Calu3 (cell line): ENCODE data around the gene ABHD4. TPM values are rescaled to one million over a fixed set of nuclear protein-coding genes. Genes with fewer than 3 reads are reported as not detected.

Experiments
- BruUV-seq: library from RNA; stranded (reverse); fragments of 400-500 nt; replicated peaks from 2 replicates; lab custom pipeline; 2021; lab: Mats Ljungman, UMichigan
- CTCF ChIA-PET: fragments of 300-600 bp; sonication (Branson Sonifier 250); formaldehyde crosslinking; loops from one replicate; lab custom pipeline; 2022; ENCODE audit warnings: antibody characterized with exemption; lab: Charles Lee
- DNase-seq: peaks from one replicate; pipeline ENCODE4 v3.0.0; 2022
- H3K27ac Mint-ChIP-seq: one replicate; pipeline ENCODE4 v1.8.0; 2022; ENCODE audit warnings: mixed read lengths; ENCODE audit not compliant: unreplicated experiment
- H3K27me3 Mint-ChIP-seq: one replicate; pipeline ENCODE4 v1.8.0; 2022; ENCODE audit warnings: mixed read lengths; ENCODE audit not compliant: unreplicated experiment
- H3K36me3 Mint-ChIP-seq: one replicate; pipeline ENCODE4 v1.8.0; 2022; ENCODE audit warnings: mild to moderate bottlenecking, moderate library complexity, mixed read lengths; ENCODE audit not compliant: insufficient read depth, unreplicated experiment
- H3K4me1 Mint-ChIP-seq: one replicate; pipeline ENCODE4 v1.8.0; 2022; ENCODE audit warnings: mild to moderate bottlenecking, low read depth, mixed read lengths; ENCODE audit not compliant: unreplicated experiment
- H3K4me3 Mint-ChIP-seq: one replicate; pipeline ENCODE4 v1.8.0; 2022; ENCODE audit warnings: mild to moderate bottlenecking, low read depth, moderate library complexity, mixed read lengths; ENCODE audit not compliant: unreplicated experiment
- H3K9me3 Mint-ChIP-seq: one replicate; pipeline ENCODE4 v1.8.0; 2022; ENCODE audit warnings: low read depth, mixed read lengths; ENCODE audit not compliant: unreplicated experiment
- intact Hi-C: fragments of 100-400 bp; cut with micrococcal nuclease; formaldehyde crosslinking; loops from one replicate; pipeline ENCODE4 v1.10.0; 2022; ENCODE audit not compliant: unreplicated experiment
- total RNA-seq: library from RNA; stranded (reverse); gene quantifications from 2 replicates; pipeline ENCODE4 v1.2.3, GENCODE V29; 2022
- TF ChIP-seq, protein P1 (sequence below): fragments of 200-600 bp; IDR thresholded peaks from one replicate; pipeline ENCODE4 v1.8.0; 2022; ENCODE audit warnings: antibody characterized with exemption; ENCODE audit not compliant: unreplicated experiment

The ABHD4 gene
- total RNA-seq, 1 experiment from 2014 or later = 11.2 TPM

DNA sequence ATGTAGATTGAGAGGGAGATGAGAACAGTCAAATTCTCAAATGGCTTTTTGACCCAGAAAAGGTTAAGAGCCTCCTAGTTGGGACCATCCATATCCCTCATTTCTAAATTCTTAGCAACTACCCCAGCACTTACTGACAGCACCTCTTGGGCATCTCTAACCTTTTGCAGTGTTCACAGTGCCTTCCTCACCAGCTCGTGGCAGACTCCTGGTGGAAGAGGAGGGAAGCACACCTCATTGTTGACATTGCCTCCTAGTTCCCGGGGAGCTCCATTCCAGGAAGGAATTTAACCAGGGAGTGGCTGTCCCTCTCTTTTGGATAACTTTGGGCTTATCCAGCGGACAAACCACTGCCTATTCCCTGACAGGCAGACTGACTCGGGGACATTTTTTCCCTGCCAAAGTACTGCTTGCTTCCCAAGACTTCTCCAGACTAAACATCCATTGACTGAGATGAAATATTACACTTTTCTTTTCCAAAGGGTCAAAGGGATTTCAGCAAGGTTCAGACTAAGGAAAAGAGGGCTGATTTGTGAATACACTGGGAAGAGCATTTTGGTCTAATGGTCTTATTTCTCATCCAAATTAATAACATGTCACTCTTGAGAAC, 55.0 kb downstream of the ABHD4 start:
- intact Hi-C loops = loop anchor here (1.0 to 5.0 kb wide), 2 partner anchors 83 to 96 kb away; no protein-coding TSS in a partner anchor
- peaks cover 27% of the 10 kb centered on the region for H3K4me1 Mint-ChIP-seq
- no TSS peak for BruUV-seq
- peak; percentile 80 for DNase-seq
- TF ChIP-seq, protein P1, sequence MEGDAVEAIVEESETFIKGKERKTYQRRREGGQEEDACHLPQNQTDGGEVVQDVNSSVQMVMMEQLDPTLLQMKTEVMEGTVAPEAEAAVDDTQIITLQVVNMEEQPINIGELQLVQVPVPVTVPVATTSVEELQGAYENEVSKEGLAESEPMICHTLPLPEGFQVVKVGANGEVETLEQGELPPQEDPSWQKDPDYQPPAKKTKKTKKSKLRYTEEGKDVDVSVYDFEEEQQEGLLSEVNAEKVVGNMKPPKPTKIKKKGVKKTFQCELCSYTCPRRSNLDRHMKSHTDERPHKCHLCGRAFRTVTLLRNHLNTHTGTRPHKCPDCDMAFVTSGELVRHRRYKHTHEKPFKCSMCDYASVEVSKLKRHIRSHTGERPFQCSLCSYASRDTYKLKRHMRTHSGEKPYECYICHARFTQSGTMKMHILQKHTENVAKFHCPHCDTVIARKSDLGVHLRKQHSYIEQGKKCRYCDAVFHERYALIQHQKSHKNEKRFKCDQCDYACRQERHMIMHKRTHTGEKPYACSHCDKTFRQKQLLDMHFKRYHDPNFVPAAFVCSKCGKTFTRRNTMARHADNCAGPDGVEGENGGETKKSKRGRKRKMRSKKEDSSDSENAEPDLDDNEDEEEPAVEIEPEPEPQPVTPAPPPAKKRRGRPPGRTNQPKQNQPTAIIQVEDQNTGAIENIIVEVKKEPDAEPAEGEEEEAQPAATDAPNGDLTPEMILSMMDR = peak; percentile 67
- no peak overlapping the region for H3K4me3 Mint-ChIP-seq
- no peaks in the 10 kb centered on the region for H3K9me3 Mint-ChIP-seq
- no peaks in the 10 kb centered on the region for H3K27me3 Mint-ChIP-seq
- H3K36me3 Mint-ChIP-seq = no peaks in the 10 kb centered on the region
- CTCF ChIA-PET = interaction anchor here (0.6 to 2.3 kb wide), 18 partner anchors 9 to 272 kb away, joined by 3 to 32 read pairs (median 3); partner anchors contain the start of genes ABHD4, DAD1, OR6J1 and OXA1L
- no peak overlapping the region for H3K27ac Mint-ChIP-seq

DNA sequence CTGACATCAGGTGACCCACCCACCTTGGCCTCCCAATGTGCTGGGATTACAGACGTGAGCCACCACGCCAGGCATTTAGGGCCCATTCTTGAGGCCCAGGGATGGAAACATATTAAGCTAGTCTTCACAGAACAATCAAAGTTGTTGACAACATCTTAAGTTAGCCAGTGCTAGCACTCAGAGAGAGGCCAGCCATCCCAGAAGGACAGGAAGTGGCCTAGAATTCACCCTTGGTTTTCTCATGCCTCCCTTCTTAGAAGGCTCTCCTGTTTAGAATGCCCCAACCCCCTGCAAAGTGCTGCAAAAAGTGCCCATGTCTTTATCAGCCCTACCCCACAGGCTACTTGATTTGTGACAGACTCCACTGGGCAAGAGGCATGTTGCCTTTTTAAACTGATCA, 58.1 kb downstream of the ABHD4 start:
- no peak overlapping the region for H3K27ac Mint-ChIP-seq
- no peaks in the 10 kb centered on the region for H3K36me3 Mint-ChIP-seq
- intact Hi-C loops = loop anchor here (5.0 kb wide), 1 partner anchor 196 kb away; no protein-coding TSS in a partner anchor
- no peaks in the 10 kb centered on the region for H3K9me3 Mint-ChIP-seq
- BruUV-seq = no TSS peak
- TF ChIP-seq, protein P1 = no peak
- H3K27me3 Mint-ChIP-seq = no peaks in the 10 kb centered on the region
- CTCF ChIA-PET = interaction anchor here (0.6 to 1.5 kb wide), 3 partner anchors 57 to 99 kb away, joined by 3 to 9 read pairs (median 4); no protein-coding TSS in a partner anchor
- DNase-seq = no peak
- peaks cover 15% of the 10 kb centered on the region for H3K4me1 Mint-ChIP-seq
- H3K4me3 Mint-ChIP-seq = no peak overlapping the region

DNA sequence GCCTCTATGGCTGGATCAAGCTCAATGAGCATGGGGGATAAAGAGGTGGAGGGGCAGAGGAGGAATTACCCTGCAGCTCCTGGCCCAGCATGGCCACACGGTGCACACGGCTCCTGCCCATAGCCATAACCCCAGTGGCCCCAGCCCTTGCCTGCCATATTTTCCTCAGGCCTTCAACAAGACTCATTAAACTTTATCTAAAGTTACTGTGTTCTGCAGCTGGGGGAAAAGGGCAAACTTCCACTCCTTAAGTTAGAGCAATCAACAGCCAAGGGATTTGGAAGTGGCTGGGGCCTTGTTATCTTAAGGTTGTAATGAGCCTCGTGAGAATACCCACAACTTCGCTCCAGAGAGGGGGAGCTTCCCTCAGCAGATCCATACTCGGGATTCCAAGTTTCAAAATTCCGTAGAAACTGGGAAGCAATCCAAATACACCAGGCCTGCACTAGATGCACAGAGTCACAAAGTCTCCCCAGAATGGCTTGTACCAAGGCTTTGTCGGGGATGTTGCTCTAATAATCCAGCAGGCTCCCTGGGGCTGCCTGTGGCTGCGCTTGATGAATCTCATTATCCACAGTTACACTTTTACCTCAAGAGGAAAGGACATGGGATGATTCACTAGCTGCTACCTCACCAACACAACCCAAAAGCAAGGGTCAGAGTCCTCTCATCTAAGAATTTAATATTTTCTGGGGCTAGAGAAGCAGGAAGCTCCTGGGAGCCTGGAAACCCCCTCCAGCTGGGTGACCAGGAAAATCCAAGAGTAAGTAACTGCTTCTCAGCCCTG, 59.0 kb downstream of the ABHD4 start:
- H3K36me3 Mint-ChIP-seq = no peaks in the 10 kb centered on the region
- H3K9me3 Mint-ChIP-seq = no peaks in the 10 kb centered on the region
- intact Hi-C loops = loop anchor here (5.0 kb wide), 1 partner anchor 195 kb away; no protein-coding TSS in a partner anchor
- H3K27ac Mint-ChIP-seq = peak overlapping the region; percentile 23
- CTCF ChIA-PET = interaction anchor here (0.7 to 1.9 kb wide), 8 partner anchors 56 to 196 kb away, joined by 3 to 10 read pairs (median 6); partner anchors contain the start of genes DAD1 and OXA1L
- H3K27me3 Mint-ChIP-seq = no peaks in the 10 kb centered on the region
- TF ChIP-seq, protein P1 = no peak
- no TSS peak for BruUV-seq
- peak; percentile 48 for DNase-seq
- H3K4me3 Mint-ChIP-seq = no peak overlapping the region
- peaks cover 15% of the 10 kb centered on the region for H3K4me1 Mint-ChIP-seq

DNA sequence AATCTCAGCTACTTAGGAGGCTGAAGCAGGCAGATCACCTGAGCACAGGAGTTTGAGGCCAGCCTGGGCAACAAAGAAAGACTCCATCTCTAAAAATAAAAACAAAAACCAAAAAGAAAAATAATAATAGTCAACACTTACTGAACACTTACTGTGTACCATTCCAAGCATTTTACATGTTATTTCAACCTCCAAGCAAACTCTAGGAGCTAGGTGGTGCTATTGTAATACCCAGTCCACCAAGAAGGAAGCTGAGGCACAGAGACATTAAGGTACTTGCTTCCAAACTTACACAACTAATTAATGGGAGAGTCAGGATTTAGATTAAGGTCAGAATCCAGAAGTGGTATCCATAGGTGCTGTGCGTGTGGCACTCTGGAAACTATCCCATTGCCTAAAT, 59.8 kb downstream of the ABHD4 start:
- Mint-ChIP-seq H3K27ac (peak overlapping the region; percentile 23), H3K9me3 (no peaks in the 10 kb centered on the region), H3K36me3 (no peaks in the 10 kb centered on the region), H3K4me3 (no peak overlapping the region), H3K4me1 (peaks cover 15% of the 10 kb centered on the region), H3K27me3 (no peaks in the 10 kb centered on the region)
- BruUV-seq = no TSS peak
- TF ChIP-seq, protein P1 = no peak
- intact Hi-C loops = loop anchor here (5.0 kb wide), 1 partner anchor 194 kb away; no protein-coding TSS in a partner anchor
- DNase-seq = no peak
- CTCF ChIA-PET = interaction anchor here (0.7 to 1.9 kb wide), 6 partner anchors 55 to 195 kb away, joined by 3 to 10 read pairs (median 6); partner anchors contain the start of genes DAD1 and OXA1L
